K562 (cell line): ENCODE data around the gene PRTFDC1. TPM values are rescaled to one million over a fixed set of nuclear protein-coding genes. Genes with fewer than 3 reads are reported as not detected.
A peak's percentile ranks its signal among the peaks of the same experiment; 100 is the strongest.

Source experiments
- ATAC-seq: fragments of 200-7000 bp; cut with Tn5 transposase; 3 replicates; pipeline ENCODE4 v1.9.1; 2020; ENCODE audit warnings: moderate library complexity
- BruUV-seq: library from RNA; stranded (reverse); fragments of 400-500 nt; replicated peaks from 2 replicates; lab custom pipeline; 2021; lab: Mats Ljungman, UMichigan
- CTCF ChIA-PET: fragments of 300-600 bp; formaldehyde crosslinking; extraction: SDS; loops from one replicate; lab custom pipeline; 2021; ENCODE audit warnings: low intra/inter-chr PET ratio; lab: Yijun Ruan, JAX
- POLR2A ChIA-PET: fragments of 300-600, 350-650 bp; sonication (Branson Sonifier 250); formaldehyde crosslinking; extraction: SDS; loops from one replicate; lab custom pipeline; 2021; ENCODE audit warnings: antibody characterized with exemption, inconsistent platforms; lab: Yijun Ruan, JAX
- DNase-seq, 4 experiments: peaks; one replicate each; pipeline versions ENCODE4 v3.0.0 to v3.0.0-alpha.2; 2011 to 2018; ENCODE audit warnings: low spot score in 3 of 4, mixed read lengths in 3 of 4; ENCODE audit errors: extremely low read depth in 1 of 4
- FAIRE-seq: peaks from 2 replicates; lab custom pipeline; 2011; peaks lifted over from hg19 to GRCh38; lab: Jason Lieb, UNC
- H2AFZ ChIP-seq: 2 replicates; pipeline ENCODE4 v1.6.0; 2011; ENCODE audit warnings: low read depth, low read length, control low read depth, inconsistent platforms
- H3K27ac ChIP-seq: fragments of 200-600 bp; 3 replicates; pipeline ENCODE4 v1.8.0; 2011; ENCODE audit warnings: low read depth, mild to moderate bottlenecking, control low read depth, inconsistent platforms, low read length, moderate library complexity, mixed read lengths; ENCODE audit errors: extremely low read depth
- H3K27me3 ChIP-seq, 2 experiments: fragments of 300-600 bp in 1 of 2; 2 replicates in 1 of 2; 3 replicates in 1 of 2; pipeline versions ENCODE4 v1.6.0 to v1.8.0; 2011; ENCODE audit warnings: inconsistent platforms in 2 of 2, low read length in 2 of 2, mild to moderate bottlenecking in 1 of 2, mixed read lengths in 1 of 2, moderate library complexity in 1 of 2; ENCODE audit not compliant: control insufficient read depth in 2 of 2, insufficient read depth in 2 of 2
- H3K36me3 ChIP-seq: fragments of 300-600 bp; 3 replicates; pipeline ENCODE4 v1.8.0; 2011; ENCODE audit warnings: mild to moderate bottlenecking, low read length, inconsistent platforms; ENCODE audit not compliant: control insufficient read depth, insufficient read depth
- H3K4me1 ChIP-seq, 2 experiments: fragments of 200-600 bp in 1 of 2; replicated peaks in 1 of 2; 2 replicates in 1 of 2; 3 replicates in 1 of 2; pipeline versions ENCODE4 v1.5.1 to v1.8.0; 2011; ENCODE audit warnings: inconsistent platforms in 2 of 2, low read length in 2 of 2, mild to moderate bottlenecking in 1 of 2, mixed read lengths in 1 of 2, moderate library complexity in 1 of 2; ENCODE audit not compliant: control insufficient read depth in 2 of 2, insufficient read depth in 2 of 2
- H3K4me2 ChIP-seq: 2 replicates; pipeline ENCODE4 v1.6.1; 2011; ENCODE audit warnings: low read length, control low read depth, inconsistent platforms, mixed read lengths; ENCODE audit not compliant: insufficient read depth
- H3K4me3 ChIP-seq: fragments of 200-600 bp; sonication (generic), shearing (Covaris generic); 2 replicates; pipeline ENCODE4 v1.5.1; 2016; ENCODE audit warnings: control low read depth, inconsistent platforms
- H3K79me2 ChIP-seq: fragments of 200-600 bp; 3 replicates; pipeline ENCODE4 v1.8.0; 2011; ENCODE audit warnings: low read length, inconsistent platforms; ENCODE audit not compliant: control insufficient read depth, insufficient read depth
- H3K9ac ChIP-seq, 2 experiments: 2 replicates each; pipeline versions ENCODE4 v1.6.0 to v1.6.1; 2011; ENCODE audit warnings: low read depth in 2 of 2, low read length in 2 of 2, control low read depth in 1 of 2, inconsistent platforms in 1 of 2, mild to moderate bottlenecking in 1 of 2, mixed read lengths in 1 of 2; ENCODE audit not compliant: insufficient read depth in 1 of 2
- H3K9me1 ChIP-seq: one replicate; pipeline ENCODE4 v1.6.0; 2011; ENCODE audit warnings: inconsistent platforms, mild to moderate bottlenecking, low read length, moderate library complexity; ENCODE audit not compliant: control insufficient read depth, insufficient read depth
- H3K9me3 ChIP-seq: replicated peaks from 2 replicates; pipeline ENCODE4 v1.5.1; 2011; ENCODE audit warnings: low read depth, low read length, inconsistent platforms; ENCODE audit not compliant: control insufficient read depth, insufficient read depth
- H4K20me1 ChIP-seq: replicated peaks from 2 replicates; pipeline ENCODE4 v1.6.1; 2011; ENCODE audit warnings: low read length, inconsistent platforms, mixed read lengths; ENCODE audit not compliant: control insufficient read depth, insufficient read depth
- BCL6 ChIP-seq: fragments of 250-450 bp; sonication (Bioruptor Pico); IDR thresholded peaks from 2 replicates; pipeline ENCODE4 v1.4.0; 2020
- NR3C1 ChIP-seq: sonication (generic); formaldehyde crosslinking; IDR thresholded peaks from 2 replicates; pipeline ENCODE4 v1.8.1; 2022; ENCODE audit warnings: missing genetic modification reagents
- POLR2AphosphoS5 ChIP-seq: IDR thresholded peaks from 2 replicates; pipeline ENCODE4 v1.6.1; 2011; ENCODE audit warnings: mild to moderate bottlenecking, low read depth, low read length, moderate library complexity; ENCODE audit not compliant: control insufficient read depth, insufficient read depth
- THAP12 ChIP-seq: fragments of 250-450 bp; sonication (Bioruptor Pico); IDR thresholded peaks from 2 replicates; pipeline ENCODE4 v1.9.0; 2021; ENCODE audit warnings: mild to moderate bottlenecking, inconsistent platforms
- ZBTB1 ChIP-seq: sonication (generic); formaldehyde crosslinking; IDR thresholded peaks from 2 replicates; pipeline ENCODE4 v1.8.1; 2023; ENCODE audit warnings: missing genetic modification reagents, low read depth, mild to moderate bottlenecking, borderline replicate concordance
- ZBTB11 ChIP-seq, 3 experiments: fragments of 200-800 bp in 1 of 3; fragments of 250-450 bp in 1 of 3; fragments of 450-650 bp in 1 of 3; sonication (Bioruptor Pico) in 1 of 3; sonication (Bioruptor generic) in 1 of 3; formaldehyde crosslinking in 1 of 3; IDR thresholded peaks; 2 replicates each; pipeline versions ENCODE4 v1.6.1 to v1.8.0; 2016 to 2022; ENCODE audit warnings: mild to moderate bottlenecking in 2 of 3, missing genetic modification characterization in 2 of 3, missing compliant biosample characterization in 1 of 3, moderate library complexity in 1 of 3
- ZFP36 ChIP-seq: fragments of 150-350 bp; IDR thresholded peaks from 2 replicates; pipeline ENCODE4 v1.6.1; 2018; ENCODE audit warnings: low read length, low read depth; ENCODE audit not compliant: partially characterized antibody
- WGBS: fragments of 100-300 bp; shearing (Covaris generic); methylation state at CpG from one replicate; pipeline ENCODE4 v1.1.6; 2016; ENCODE audit warnings: low coverage, mixed read lengths; ENCODE audit not compliant: insufficient coverage; ENCODE audit errors: missing lambda C conversion rate; 5-methylcytosine and 5-hydroxymethylcytosine counted together
- in situ Hi-C: fragments of 300-500 bp; cut with MboI; formaldehyde crosslinking; loops from 4 replicates; pipeline ENCODE4 v1.15.0; 2018; ENCODE audit warnings: inconsistent platforms, mixed read lengths
- intact Hi-C: fragments of 100-400 bp; cut with micrococcal nuclease; formaldehyde crosslinking; loops from 2 replicates; pipeline ENCODE4 v1.14.2; 2022
- polyA plus RNA-seq, 8 experiments: library from polyadenylated mRNA; depleted of rRNA in 4 of 8; stranded (reverse) in 5 of 8; unstranded in 3 of 8; fragments of >200 nt; fragmentation: Nextera tagmentation in 2 of 8; fragmentation: Illumina TruSeq in 1 of 8; extraction: Ambion mirVana in 2 of 8; extraction: Trizol in 1 of 8; gene quantifications; 2 replicates each; pipeline versions ENCODE4 v1.2.1 to v1.2.3, GENCODE V29; 2011 to 2014; ENCODE audit warnings: inconsistent platforms in 1 of 8, missing spikeins in 1 of 8
- total RNA-seq, 7 experiments: library from RNA; depleted of rRNA in 6 of 7; stranded (reverse); fragments of >200 nt in 6 of 7; fragmentation: Illumina TruSeq in 2 of 7; extraction: Trizol in 2 of 7; gene quantifications; 2 replicates each; pipeline versions ENCODE4 v1.2.1 to v1.2.3, GENCODE V29; 2011 to 2021; ENCODE audit warnings: low replicate concordance in 1 of 7
- TF ChIP-seq, protein P1 (sequence below): fragments of 250-450 bp; sonication (Bioruptor Pico); IDR thresholded peaks from 2 replicates; pipeline ENCODE4 v1.5.1; 2021; ENCODE audit warnings: mild to moderate bottlenecking

Gene PRTFDC1
- total and polyA plus RNA-seq, 9 of the 15 experiments (the other 6 are each of a cell fraction or from before 2014, with no cell fraction given): 7.0 to 27.6 (median 10.0) TPM

DNA sequence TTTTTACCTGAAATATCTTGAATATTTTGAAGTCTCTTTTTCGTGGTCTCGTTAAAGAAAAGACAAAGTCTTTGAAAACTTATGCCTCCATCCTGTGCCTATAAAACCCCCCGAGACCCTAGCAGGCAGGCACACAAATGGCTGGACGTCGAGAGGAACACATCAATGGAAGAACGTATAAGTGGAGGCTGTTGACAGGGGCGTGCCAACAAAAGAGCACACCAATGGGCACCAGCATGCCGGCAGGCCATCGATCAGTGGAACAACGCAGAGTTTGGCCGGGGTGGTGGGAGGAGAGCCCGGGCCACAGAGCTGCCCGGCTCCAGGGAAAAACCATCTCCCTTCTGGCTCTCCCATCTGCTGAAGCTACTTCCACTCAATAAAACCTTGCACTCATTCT, 38.9 kb upstream of the PRTFDC1 start:
- in situ Hi-C loops (no loop called here), intact Hi-C loops (loop anchor here (2.0 kb wide), 2 partner anchors 348 to 374 kb away; no protein-coding TSS in a partner anchor)
- TF ChIP-seq ZBTB11 (CRISPR knock-in tag; IDR thresholded peaks at IDR 0.05) (no peak), BCL6 (no peak), ZBTB1 (CRISPR knock-in tag) (no peak), NR3C1 (CRISPR knock-in tag) (no peak), ZFP36 (no peak), THAP12 (no peak), POLR2AphosphoS5 (no peak)
- TF ChIP-seq, protein P1, sequence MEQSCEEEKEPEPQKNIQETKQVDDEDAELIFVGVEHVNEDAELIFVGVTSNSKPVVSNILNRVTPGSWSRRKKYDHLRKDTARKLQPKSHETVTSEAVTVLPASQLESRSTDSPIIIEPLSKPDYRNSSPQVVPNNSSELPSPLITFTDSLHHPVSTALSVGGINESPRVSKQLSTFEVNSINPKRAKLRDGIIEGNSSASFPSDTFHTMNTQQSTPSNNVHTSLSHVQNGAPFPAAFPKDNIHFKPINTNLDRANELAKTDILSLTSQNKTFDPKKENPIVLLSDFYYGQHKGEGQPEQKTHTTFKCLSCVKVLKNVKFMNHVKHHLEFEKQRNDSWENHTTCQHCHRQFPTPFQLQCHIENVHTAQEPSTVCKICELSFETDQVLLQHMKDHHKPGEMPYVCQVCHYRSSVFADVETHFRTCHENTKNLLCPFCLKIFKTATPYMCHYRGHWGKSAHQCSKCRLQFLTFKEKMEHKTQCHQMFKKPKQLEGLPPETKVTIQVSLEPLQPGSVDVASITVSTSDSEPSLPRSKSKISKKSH (CRISPR knock-in tag): no peak
- H3K27me3 ChIP-seq: no peaks in the 10 kb centered on the region
- DNase-seq (no peak), FAIRE-seq (no peak), ATAC-seq (no peak)
- CTCF ChIA-PET: no interaction called here
- no peak overlapping the region for H3K4me2 ChIP-seq
- no peaks in the 10 kb centered on the region for H3K79me2 ChIP-seq
- H3K36me3 ChIP-seq: no peaks in the 10 kb centered on the region
- peaks cover 9 to 11% of the 10 kb centered on the region in 2 experiments for H3K4me1 ChIP-seq
- H3K27ac ChIP-seq: no peak overlapping the region
- POLR2A ChIA-PET: no interaction called here
- H2AFZ ChIP-seq: peak overlapping the region; percentile 25; the same call in 1 of the 2 replicates
- no peaks in the 10 kb centered on the region for H3K9me3 ChIP-seq
- H3K9me1 ChIP-seq: no peaks in the 10 kb centered on the region
- no peak overlapping the region for H3K9ac ChIP-seq
- no peak overlapping the region for H3K4me3 ChIP-seq
- no TSS peak for BruUV-seq
- 70% methylated on average over 13 of the region's 13 CpGs for WGBS
- no peaks in the 10 kb centered on the region for H4K20me1 ChIP-seq
